ENCODE measurements around the gene VAMP8. TPM values are rescaled to one million over a fixed set of nuclear protein-coding genes. Genes with fewer than 3 reads are reported as not detected.

The VAMP8 gene
- total RNA-seq, 6 donors from 2014 or later: 62.8 to 289 (median 154) TPM

DNA sequence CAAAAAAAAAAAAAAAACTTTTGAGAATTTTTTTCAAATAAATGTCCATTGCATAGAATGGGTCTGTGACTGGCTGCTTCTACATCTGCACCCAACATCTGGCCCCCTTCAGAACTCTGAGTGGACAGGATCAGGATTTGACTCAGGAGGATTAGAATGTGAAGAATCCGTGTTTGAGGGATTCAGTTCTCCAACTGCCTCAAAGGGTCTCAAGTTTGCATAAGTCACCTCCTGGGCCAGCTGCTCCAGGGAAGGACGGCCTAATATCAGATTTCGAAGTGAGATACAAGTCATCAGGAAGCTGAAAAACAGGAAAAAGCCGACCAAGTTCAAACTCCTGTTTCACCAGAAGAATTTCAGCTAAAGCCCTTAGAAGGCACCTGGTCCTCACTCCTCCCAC is 27.6 kb upstream of the VAMP8 start:
- Histone ChIP-seq H3K27ac (peak overlapping the region; percentile 17 to 72 (median 31)), H3K9me3 (no peaks in the 10 kb centered on the region), H3K4me1 (peaks cover 4 to 11% (median 7%) of the 10 kb centered on the region in 4 donors), H3K36me3 (peaks cover 4 to 95% (median 62%) of the 10 kb centered on the region in 4 donors), H3K27me3 (no peaks in the 10 kb centered on the region), H3K4me3 (no peak overlapping the region)
- ATAC-seq (ENCODE audit: low FRiP score in 2 of 2) (no peak), DNase-seq (no peak)
- no peak for TF ChIP-seq POLR2A (IDR thresholded peaks at IDR 0.05)
- TF ChIP-seq, protein P1, sequence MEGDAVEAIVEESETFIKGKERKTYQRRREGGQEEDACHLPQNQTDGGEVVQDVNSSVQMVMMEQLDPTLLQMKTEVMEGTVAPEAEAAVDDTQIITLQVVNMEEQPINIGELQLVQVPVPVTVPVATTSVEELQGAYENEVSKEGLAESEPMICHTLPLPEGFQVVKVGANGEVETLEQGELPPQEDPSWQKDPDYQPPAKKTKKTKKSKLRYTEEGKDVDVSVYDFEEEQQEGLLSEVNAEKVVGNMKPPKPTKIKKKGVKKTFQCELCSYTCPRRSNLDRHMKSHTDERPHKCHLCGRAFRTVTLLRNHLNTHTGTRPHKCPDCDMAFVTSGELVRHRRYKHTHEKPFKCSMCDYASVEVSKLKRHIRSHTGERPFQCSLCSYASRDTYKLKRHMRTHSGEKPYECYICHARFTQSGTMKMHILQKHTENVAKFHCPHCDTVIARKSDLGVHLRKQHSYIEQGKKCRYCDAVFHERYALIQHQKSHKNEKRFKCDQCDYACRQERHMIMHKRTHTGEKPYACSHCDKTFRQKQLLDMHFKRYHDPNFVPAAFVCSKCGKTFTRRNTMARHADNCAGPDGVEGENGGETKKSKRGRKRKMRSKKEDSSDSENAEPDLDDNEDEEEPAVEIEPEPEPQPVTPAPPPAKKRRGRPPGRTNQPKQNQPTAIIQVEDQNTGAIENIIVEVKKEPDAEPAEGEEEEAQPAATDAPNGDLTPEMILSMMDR (IDR thresholded peaks at IDR 0.05): no peak
- no peak for TF ChIP-seq POLR2AphosphoS5 (IDR thresholded peaks at IDR 0.05)
- TF ChIP-seq EP300 (IDR thresholded peaks at IDR 0.05): no peak
- 41 to 51% methylated on average over 4 of the region's 4 CpGs for WGBS, 2 donors

DNA sequence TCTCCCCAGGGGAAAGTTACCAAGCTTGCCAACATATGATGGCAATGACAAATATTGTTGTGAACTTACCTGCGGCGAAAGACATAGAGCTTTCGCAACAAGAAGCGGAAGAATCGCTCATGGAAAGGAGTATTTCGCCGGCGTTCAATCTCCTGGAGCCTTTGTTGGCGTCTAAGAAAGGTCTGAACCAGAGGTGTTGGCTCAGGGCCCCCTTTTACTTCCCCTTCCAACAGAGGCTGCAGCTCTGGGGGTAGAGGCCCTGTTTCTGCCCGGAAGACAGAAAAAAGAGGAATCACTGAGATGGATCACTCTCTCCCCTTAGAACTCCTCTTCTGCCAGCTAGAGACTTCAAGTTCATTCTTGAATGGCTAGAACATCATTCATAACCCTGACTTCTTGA is 26.9 kb upstream of the VAMP8 start:
- Histone ChIP-seq H3K36me3 (peaks cover 2 to 95% (median 60%) of the 10 kb centered on the region in 4 donors), H3K27ac (peak overlapping the region; percentile 17 to 72 (median 31)), H3K27me3 (no peaks in the 10 kb centered on the region), H3K4me1 (peaks cover 4 to 11% (median 7%) of the 10 kb centered on the region in 4 donors), H3K4me3 (no peak overlapping the region), H3K9me3 (no peaks in the 10 kb centered on the region)
- peak in 1 of 2 donors; percentile 38 for DNase-seq
- TF ChIP-seq POLR2AphosphoS5 (IDR thresholded peaks at IDR 0.05) (no peak), POLR2A (IDR thresholded peaks at IDR 0.05) (no peak), EP300 (IDR thresholded peaks at IDR 0.05) (no peak)
- TF ChIP-seq, protein P1 (IDR thresholded peaks at IDR 0.05): no peak
- ATAC-seq (ENCODE audit: low FRiP score in 2 of 2): peak in 1 of 2 donors; percentile 32
- 77 to 78% methylated on average over 10 of the region's 10 CpGs for WGBS, 2 donors

DNA sequence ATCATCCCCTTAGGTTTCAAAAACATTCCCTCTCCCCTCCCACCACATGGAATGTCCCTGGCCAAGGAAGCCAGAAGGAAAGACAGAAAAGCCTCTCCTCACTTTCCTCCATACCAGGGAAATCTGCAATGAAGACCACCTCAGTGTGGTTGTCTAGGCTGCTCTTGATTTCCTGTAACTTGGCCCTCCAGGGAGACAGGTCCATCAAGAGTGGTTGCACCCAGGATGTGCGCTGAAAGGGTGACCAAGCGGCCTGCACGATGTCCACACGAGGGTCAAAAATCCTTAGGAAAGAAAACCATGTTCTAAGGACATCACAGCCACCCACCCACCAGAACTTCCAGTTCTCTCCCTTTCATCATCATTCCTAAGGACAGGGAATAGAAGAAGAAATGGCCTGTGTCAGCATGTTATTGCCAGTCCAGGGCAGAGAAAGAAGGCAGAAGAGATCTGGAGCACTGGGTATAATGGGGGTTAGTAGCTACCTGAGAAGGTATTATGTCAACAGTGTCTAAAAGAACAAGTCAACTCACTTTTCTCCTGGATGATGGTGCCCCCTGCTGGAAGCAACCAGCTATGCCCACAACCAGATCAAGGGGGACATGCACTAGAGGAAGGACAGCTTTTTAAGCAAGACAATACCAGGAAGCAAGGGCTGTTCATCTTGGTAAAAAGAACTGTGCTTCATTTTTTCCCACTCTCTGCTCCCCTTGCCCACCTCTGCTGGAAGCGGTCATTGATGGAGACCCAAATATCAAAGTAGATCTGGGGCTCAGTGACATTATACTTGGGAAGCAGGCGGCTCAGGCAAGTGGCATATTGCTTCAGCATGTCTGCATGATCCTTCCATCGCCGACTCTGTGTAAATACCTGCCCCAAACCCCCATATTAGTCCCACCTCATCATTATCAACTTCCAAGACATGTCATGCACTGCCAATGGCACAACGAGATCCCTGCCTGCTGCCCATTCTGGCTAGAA is 25.4 kb upstream of the VAMP8 start:
- no peak overlapping the region for H3K4me3 ChIP-seq
- H3K9me3 ChIP-seq: no peaks in the 10 kb centered on the region
- TF ChIP-seq POLR2AphosphoS5 (IDR thresholded peaks at IDR 0.05) (no peak), EP300 (IDR thresholded peaks at IDR 0.05) (no peak), POLR2A (IDR thresholded peaks at IDR 0.05) (no peak)
- TF ChIP-seq, protein P1 (IDR thresholded peaks at IDR 0.05): peak; percentile 86 to 93 (median 92)
- H3K27ac ChIP-seq: peak overlapping the region in 3 of 4 donors; percentile 12 to 72 (median 24)
- H3K36me3 ChIP-seq: peaks cover 0 to 95% (median 57%) of the 10 kb centered on the region in 4 donors
- peaks cover 4 to 7% (median 6%) of the 10 kb centered on the region in 4 donors for H3K4me1 ChIP-seq
- WGBS, 2 donors: 64 to 72% methylated on average over 9 of the region's 9 CpGs
- ATAC-seq (ENCODE audit: low FRiP score in 2 of 2) (peak; percentile 83 to 88), DNase-seq (peak in 1 of 2 donors; percentile 84)
- no peaks in the 10 kb centered on the region for H3K27me3 ChIP-seq

DNA sequence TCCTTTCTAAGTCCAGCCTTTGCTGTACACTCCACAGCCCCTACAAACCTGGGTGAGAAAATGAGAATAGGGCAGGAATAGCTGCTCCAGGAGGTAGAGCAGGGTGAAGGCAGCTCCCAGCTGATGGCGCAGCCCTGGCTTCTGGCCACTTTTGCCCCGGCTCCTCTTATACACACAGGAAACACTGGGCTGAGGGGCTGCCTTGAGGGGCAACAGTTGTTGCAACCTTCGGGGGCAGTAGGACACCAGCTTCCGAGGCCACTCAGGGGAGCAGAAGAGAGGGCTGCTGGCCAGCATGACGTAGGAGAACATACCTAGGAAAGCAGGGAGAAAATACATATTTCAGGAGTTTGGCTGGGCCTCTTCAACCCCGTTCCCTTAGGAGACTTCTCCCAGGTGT is 24.2 kb upstream of the VAMP8 start:
- DNase-seq: no peak
- H3K27ac ChIP-seq: no peak overlapping the region
- peaks cover 0 to 98% (median 59%) of the 10 kb centered on the region in 4 donors for H3K36me3 ChIP-seq
- no peaks in the 10 kb centered on the region for H3K27me3 ChIP-seq
- no peak for ATAC-seq (ENCODE audit: low FRiP score in 2 of 2)
- WGBS, 2 donors: 80 to 87% methylated on average over 5 to 6 of the region's 6 CpGs
- TF ChIP-seq POLR2A (IDR thresholded peaks at IDR 0.05) (no peak), EP300 (IDR thresholded peaks at IDR 0.05) (no peak), POLR2AphosphoS5 (IDR thresholded peaks at IDR 0.05) (no peak)
- TF ChIP-seq, protein P1 (IDR thresholded peaks at IDR 0.05): no peak
- H3K4me1 ChIP-seq: peaks cover 4 to 7% (median 6%) of the 10 kb centered on the region in 4 donors
- no peak overlapping the region for H3K4me3 ChIP-seq
- H3K9me3 ChIP-seq: no peaks in the 10 kb centered on the region
